HEK293 (cell line): ENCODE results near the gene FZR1.
A peak's percentile ranks its signal among the peaks of the same experiment; 100 is the strongest.

Source experiments
- BCL11A ChIP-seq: fragments of 450-650 bp; formaldehyde crosslinking; IDR thresholded peaks from 2 replicates; pipeline ENCODE4 v1.5.1; 2016; ENCODE audit warnings: low read depth, missing biosample characterization, missing genetic modification characterization
- GLIS2 ChIP-seq: fragments of 450-650 bp; formaldehyde crosslinking; IDR thresholded peaks from 2 replicates; pipeline ENCODE4 v1.5.1; 2016; ENCODE audit warnings: missing biosample characterization, missing genetic modification characterization
- KLF16 ChIP-seq: fragments of 450-650 bp; formaldehyde crosslinking; IDR thresholded peaks from 2 replicates; pipeline ENCODE4 v1.5.1; 2017; ENCODE audit warnings: missing biosample characterization, missing genetic modification characterization
- KLF7 ChIP-seq: fragments of 450-650 bp; formaldehyde crosslinking; IDR thresholded peaks from 2 replicates; pipeline ENCODE4 v1.5.1; 2016; ENCODE audit warnings: missing biosample characterization, missing genetic modification characterization, borderline replicate concordance
- MYNN ChIP-seq: fragments of 450-650 bp; formaldehyde crosslinking; IDR thresholded peaks from 2 replicates; pipeline ENCODE4 v1.5.1; 2016; ENCODE audit warnings: missing biosample characterization, missing genetic modification characterization, borderline replicate concordance
- SP2 ChIP-seq: fragments of 450-650 bp; formaldehyde crosslinking; IDR thresholded peaks from 2 replicates; pipeline ENCODE4 v1.5.1; 2016; ENCODE audit warnings: missing biosample characterization, missing genetic modification characterization
- SP3 ChIP-seq: fragments of 450-650 bp; formaldehyde crosslinking; IDR thresholded peaks from 2 replicates; pipeline ENCODE4 v1.5.1; 2016; ENCODE audit warnings: missing biosample characterization, missing genetic modification characterization
- TRIM28 ChIP-seq: IDR thresholded peaks from 2 replicates; pipeline ENCODE4 v1.6.1; 2011; ENCODE audit warnings: low read length, control low read depth, borderline replicate concordance
- ZNF155 ChIP-seq: fragments of 450-650 bp; formaldehyde crosslinking; IDR thresholded peaks from 2 replicates; pipeline ENCODE4 v1.5.1; 2016; ENCODE audit warnings: missing biosample characterization, missing genetic modification characterization
- ZNF16 ChIP-seq: fragments of 450-650 bp; formaldehyde crosslinking; IDR thresholded peaks from 2 replicates; pipeline ENCODE4 v1.5.1; 2016; ENCODE audit warnings: low read depth, missing biosample characterization, missing genetic modification characterization
- ZNF202 ChIP-seq: fragments of 450-650 bp; formaldehyde crosslinking; IDR thresholded peaks from 2 replicates; pipeline ENCODE4 v1.5.1; 2016; ENCODE audit warnings: missing biosample characterization, missing genetic modification characterization, borderline replicate concordance
- ZNF223 ChIP-seq: fragments of 450-650 bp; formaldehyde crosslinking; IDR thresholded peaks from 2 replicates; pipeline ENCODE4 v1.5.1; 2016; ENCODE audit warnings: missing biosample characterization, missing genetic modification characterization
- ZNF248 ChIP-seq: fragments of 450-650 bp; formaldehyde crosslinking; IDR thresholded peaks from 2 replicates; pipeline ENCODE4 v1.5.1; 2017; ENCODE audit warnings: missing biosample characterization, missing genetic modification characterization
- ZNF473 ChIP-seq: fragments of 450-650 bp; formaldehyde crosslinking; IDR thresholded peaks from 2 replicates; pipeline ENCODE4 v1.5.1; 2017; ENCODE audit warnings: missing biosample characterization, missing genetic modification characterization
- ZNF530 ChIP-seq: fragments of 450-650 bp; formaldehyde crosslinking; IDR thresholded peaks from 2 replicates; pipeline ENCODE4 v1.5.1; 2016; ENCODE audit warnings: low read depth, missing biosample characterization, missing genetic modification characterization
- ZNF585B ChIP-seq: fragments of 450-650 bp; formaldehyde crosslinking; IDR thresholded peaks from 2 replicates; pipeline ENCODE4 v1.5.1; 2016; ENCODE audit warnings: missing biosample characterization, missing genetic modification characterization
- ZSCAN23 ChIP-seq: fragments of 450-650 bp; formaldehyde crosslinking; IDR thresholded peaks from 2 replicates; pipeline ENCODE4 v1.5.1; 2016; ENCODE audit warnings: missing biosample characterization, missing genetic modification characterization
- TF ChIP-seq, protein P1 (sequence below): fragments of 450-650 bp; formaldehyde crosslinking; IDR thresholded peaks from 2 replicates; pipeline ENCODE4 v1.5.1; 2016; ENCODE audit warnings: missing biosample characterization, missing genetic modification characterization
- TF ChIP-seq, protein P2 (sequence below): fragments of 450-650 bp; formaldehyde crosslinking; IDR thresholded peaks from 2 replicates; pipeline ENCODE4 v1.5.1; 2016; ENCODE audit warnings: missing biosample characterization, missing genetic modification characterization, borderline replicate concordance
- TF ChIP-seq, protein P3 (sequence below): fragments of 450-650 bp; IDR thresholded peaks from 2 replicates; pipeline ENCODE4 v1.5.1; 2018; ENCODE audit warnings: missing biosample characterization, mild to moderate bottlenecking, missing genetic modification characterization

FZR1 gene

DNA sequence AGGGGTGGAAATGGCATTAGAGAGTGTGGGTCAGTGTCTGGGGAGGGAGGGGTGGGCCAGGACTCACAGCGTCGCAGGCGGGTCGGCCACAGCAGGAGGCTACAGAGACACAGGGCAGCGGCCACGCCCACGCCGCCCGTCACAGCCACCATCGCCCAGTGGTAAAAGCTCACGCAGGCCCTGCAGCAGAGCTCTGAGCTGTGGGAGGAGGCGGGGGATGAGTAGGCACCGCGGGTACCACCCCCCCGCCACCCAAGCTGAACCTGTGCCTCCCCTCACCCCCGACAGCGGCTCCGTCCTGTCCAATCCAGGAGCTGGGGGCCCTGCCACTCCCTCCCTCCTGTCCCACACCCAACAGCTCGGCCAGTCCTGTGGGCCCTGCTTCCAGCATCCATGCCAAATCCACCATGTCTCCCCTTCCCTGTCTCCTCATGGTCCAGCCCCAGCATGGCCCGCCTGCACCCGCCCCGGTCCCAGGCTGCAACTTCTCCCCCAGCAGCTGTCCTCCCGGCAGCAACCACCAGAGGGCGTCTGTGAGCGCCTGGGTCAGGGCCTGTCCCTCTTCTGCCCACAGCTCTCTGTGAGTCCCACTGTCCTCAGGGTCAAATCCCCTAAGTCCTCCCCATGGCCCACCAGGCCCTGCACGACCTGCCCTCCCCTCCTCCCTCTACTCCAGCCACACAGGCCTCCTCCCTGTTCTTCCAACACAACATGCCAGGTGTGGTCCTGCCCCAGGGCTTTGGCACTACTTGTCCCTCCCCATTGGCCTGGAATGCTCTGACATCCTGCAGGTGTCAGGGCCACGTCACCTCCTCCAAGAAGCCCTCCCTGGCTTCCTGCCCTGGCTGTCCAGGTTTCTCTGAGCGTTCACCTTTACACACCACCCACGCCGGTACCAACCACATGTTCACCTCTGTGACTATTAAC is 38.9 kb downstream of the FZR1 start (continued):
- TF ChIP-seq, protein P1, sequence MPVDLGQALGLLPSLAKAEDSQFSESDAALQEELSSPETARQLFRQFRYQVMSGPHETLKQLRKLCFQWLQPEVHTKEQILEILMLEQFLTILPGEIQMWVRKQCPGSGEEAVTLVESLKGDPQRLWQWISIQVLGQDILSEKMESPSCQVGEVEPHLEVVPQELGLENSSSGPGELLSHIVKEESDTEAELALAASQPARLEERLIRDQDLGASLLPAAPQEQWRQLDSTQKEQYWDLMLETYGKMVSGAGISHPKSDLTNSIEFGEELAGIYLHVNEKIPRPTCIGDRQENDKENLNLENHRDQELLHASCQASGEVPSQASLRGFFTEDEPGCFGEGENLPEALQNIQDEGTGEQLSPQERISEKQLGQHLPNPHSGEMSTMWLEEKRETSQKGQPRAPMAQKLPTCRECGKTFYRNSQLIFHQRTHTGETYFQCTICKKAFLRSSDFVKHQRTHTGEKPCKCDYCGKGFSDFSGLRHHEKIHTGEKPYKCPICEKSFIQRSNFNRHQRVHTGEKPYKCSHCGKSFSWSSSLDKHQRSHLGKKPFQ (tag by site-specific recombination): no peak
- no peak for TF ChIP-seq KLF16 (tag by site-specific recombination)
- TF ChIP-seq KLF7 (tag by site-specific recombination): no peak
- TF ChIP-seq TRIM28: no peak
- TF ChIP-seq ZNF248 (tag by site-specific recombination): no peak
- peak; percentile 97 for TF ChIP-seq ZNF16 (tag by site-specific recombination)
- TF ChIP-seq, protein P2, sequence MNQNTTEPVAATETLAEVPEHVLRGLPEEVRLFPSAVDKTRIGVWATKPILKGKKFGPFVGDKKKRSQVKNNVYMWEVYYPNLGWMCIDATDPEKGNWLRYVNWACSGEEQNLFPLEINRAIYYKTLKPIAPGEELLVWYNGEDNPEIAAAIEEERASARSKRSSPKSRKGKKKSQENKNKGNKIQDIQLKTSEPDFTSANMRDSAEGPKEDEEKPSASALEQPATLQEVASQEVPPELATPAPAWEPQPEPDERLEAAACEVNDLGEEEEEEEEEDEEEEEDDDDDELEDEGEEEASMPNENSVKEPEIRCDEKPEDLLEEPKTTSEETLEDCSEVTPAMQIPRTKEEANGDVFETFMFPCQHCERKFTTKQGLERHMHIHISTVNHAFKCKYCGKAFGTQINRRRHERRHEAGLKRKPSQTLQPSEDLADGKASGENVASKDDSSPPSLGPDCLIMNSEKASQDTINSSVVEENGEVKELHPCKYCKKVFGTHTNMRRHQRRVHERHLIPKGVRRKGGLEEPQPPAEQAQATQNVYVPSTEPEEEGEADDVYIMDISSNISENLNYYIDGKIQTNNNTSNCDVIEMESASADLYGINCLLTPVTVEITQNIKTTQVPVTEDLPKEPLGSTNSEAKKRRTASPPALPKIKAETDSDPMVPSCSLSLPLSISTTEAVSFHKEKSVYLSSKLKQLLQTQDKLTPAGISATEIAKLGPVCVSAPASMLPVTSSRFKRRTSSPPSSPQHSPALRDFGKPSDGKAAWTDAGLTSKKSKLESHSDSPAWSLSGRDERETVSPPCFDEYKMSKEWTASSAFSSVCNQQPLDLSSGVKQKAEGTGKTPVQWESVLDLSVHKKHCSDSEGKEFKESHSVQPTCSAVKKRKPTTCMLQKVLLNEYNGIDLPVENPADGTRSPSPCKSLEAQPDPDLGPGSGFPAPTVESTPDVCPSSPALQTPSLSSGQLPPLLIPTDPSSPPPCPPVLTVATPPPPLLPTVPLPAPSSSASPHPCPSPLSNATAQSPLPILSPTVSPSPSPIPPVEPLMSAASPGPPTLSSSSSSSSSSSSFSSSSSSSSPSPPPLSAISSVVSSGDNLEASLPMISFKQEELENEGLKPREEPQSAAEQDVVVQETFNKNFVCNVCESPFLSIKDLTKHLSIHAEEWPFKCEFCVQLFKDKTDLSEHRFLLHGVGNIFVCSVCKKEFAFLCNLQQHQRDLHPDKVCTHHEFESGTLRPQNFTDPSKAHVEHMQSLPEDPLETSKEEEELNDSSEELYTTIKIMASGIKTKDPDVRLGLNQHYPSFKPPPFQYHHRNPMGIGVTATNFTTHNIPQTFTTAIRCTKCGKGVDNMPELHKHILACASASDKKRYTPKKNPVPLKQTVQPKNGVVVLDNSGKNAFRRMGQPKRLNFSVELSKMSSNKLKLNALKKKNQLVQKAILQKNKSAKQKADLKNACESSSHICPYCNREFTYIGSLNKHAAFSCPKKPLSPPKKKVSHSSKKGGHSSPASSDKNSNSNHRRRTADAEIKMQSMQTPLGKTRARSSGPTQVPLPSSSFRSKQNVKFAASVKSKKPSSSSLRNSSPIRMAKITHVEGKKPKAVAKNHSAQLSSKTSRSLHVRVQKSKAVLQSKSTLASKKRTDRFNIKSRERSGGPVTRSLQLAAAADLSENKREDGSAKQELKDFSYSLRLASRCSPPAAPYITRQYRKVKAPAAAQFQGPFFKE (tag by site-specific recombination): no peak
- no peak for TF ChIP-seq GLIS2 (tag by site-specific recombination)
- no peak for TF ChIP-seq ZNF585B (tag by site-specific recombination)
- no peak for TF ChIP-seq BCL11A
- TF ChIP-seq ZSCAN23 (tag by site-specific recombination): no peak
- peak; percentile 69 for TF ChIP-seq SP2 (tag by site-specific recombination)
- no peak for TF ChIP-seq MYNN (tag by site-specific recombination)
- TF ChIP-seq, protein P3, sequence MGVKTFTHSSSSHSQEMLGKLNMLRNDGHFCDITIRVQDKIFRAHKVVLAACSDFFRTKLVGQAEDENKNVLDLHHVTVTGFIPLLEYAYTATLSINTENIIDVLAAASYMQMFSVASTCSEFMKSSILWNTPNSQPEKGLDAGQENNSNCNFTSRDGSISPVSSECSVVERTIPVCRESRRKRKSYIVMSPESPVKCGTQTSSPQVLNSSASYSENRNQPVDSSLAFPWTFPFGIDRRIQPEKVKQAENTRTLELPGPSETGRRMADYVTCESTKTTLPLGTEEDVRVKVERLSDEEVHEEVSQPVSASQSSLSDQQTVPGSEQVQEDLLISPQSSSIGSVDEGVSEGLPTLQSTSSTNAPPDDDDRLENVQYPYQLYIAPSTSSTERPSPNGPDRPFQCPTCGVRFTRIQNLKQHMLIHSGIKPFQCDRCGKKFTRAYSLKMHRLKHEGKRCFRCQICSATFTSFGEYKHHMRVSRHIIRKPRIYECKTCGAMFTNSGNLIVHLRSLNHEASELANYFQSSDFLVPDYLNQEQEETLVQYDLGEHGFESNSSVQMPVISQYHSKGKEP (tag by site-specific recombination): no peak
- peak; percentile 54; the same call in 1 of the 2 replicates for TF ChIP-seq ZNF223 (tag by site-specific recombination)
- no peak for TF ChIP-seq ZNF530
- TF ChIP-seq ZNF473 (tag by site-specific recombination): no peak
- no peak for TF ChIP-seq ZNF155 (tag by site-specific recombination)
- no peak for TF ChIP-seq SP3
- TF ChIP-seq ZNF202 (tag by site-specific recombination): no peak
